ENCODE results near the gene RIC1.
"Not testable (repeated sequence)": the region's sequence is repeated elsewhere in the genome, so short reads cannot be mapped to it uniquely, and the experiment has no call there.

Gene RIC1

GRCh38 chr9:5786370-5787127, 157.6 kb downstream of the RIC1 start:
- peak; percentile 54 for DNase-seq (ENCODE audit: low read depth)

GRCh38 chr9:5787220-5787619, 158.3 kb downstream of the RIC1 start:
- DNase-seq (ENCODE audit: low read depth), result no peak

- no peak for DNase-seq (ENCODE audit: low read depth)
Measured at GRCh38 chr9:5787759-5788302, 158.9 kb downstream of the RIC1 start.

- no peak for DNase-seq (ENCODE audit: low read depth)
Measured at GRCh38 chr9:5789489-5789888, 160.6 kb downstream of the RIC1 start.

GRCh38 chr9:5790923-5791322, 162.0 kb downstream of the RIC1 start:
- no peak for DNase-seq (ENCODE audit: low read depth)

GRCh38 chr9:5791870-5792269, 163.0 kb downstream of the RIC1 start:
- no peak for DNase-seq (ENCODE audit: low read depth)

- DNase-seq (ENCODE audit: low read depth), result no peak
Measured at GRCh38 chr9:5793812-5794211, 164.9 kb downstream of the RIC1 start.

- DNase-seq (ENCODE audit: low read depth), result no peak
Measured at GRCh38 chr9:5796298-5796697, 167.4 kb downstream of the RIC1 start.

- DNase-seq (ENCODE audit: low read depth), result no peak
Measured at GRCh38 chr9:5798581-5798980, 169.7 kb downstream of the RIC1 start.

GRCh38 chr9:5799314-5799713, 170.4 kb downstream of the RIC1 start:
- peak; percentile 68 for DNase-seq (ENCODE audit: low read depth)

GRCh38 chr9:5800378-5800777, 171.5 kb downstream of the RIC1 start:
- DNase-seq (ENCODE audit: low read depth), result not testable (repeated sequence)

- DNase-seq (ENCODE audit: low read depth), result no peak
Measured at GRCh38 chr9:5800969-5801738, 172.2 kb downstream of the RIC1 start.

GRCh38 chr9:5801739-5802113, 172.8 kb downstream of the RIC1 start:
- no peak for DNase-seq (ENCODE audit: low read depth)

- no peak for DNase-seq (ENCODE audit: low read depth)
Measured at GRCh38 chr9:5805478-5805877, 176.6 kb downstream of the RIC1 start.

GRCh38 chr9:5811751-5812150, 182.8 kb downstream of the RIC1 start:
- no peak for DNase-seq (ENCODE audit: low read depth)

- no peak for DNase-seq (ENCODE audit: low read depth)
Measured at GRCh38 chr9:5813824-5814223, 184.9 kb downstream of the RIC1 start.

GRCh38 chr9:5815461-5815860, 186.6 kb downstream of the RIC1 start:
- DNase-seq (ENCODE audit: low read depth), result no peak

- DNase-seq (ENCODE audit: low read depth), result peak; percentile 83
Measured at GRCh38 chr9:5817862-5818261, 189.0 kb downstream of the RIC1 start.

GRCh38 chr9:5818424-5819142, 189.7 kb downstream of the RIC1 start:
- no peak for DNase-seq (ENCODE audit: low read depth)

GRCh38 chr9:5819174-5819573, 190.3 kb downstream of the RIC1 start:
- no peak for DNase-seq (ENCODE audit: low read depth)

- DNase-seq (ENCODE audit: low read depth), result no peak
Measured at GRCh38 chr9:5820425-5820824, 191.5 kb downstream of the RIC1 start.

GRCh38 chr9:5825223-5825622, 196.3 kb downstream of the RIC1 start:
- DNase-seq (ENCODE audit: low read depth), result no peak

Data from iris pigment epithelial cell (primary cell).